A673 (cell line): ENCODE data around the gene DHRS3. TPM values are rescaled to one million over a fixed set of nuclear protein-coding genes. Genes with fewer than 3 reads are reported as not detected.

Experiments
- BruUV-seq: library from RNA; stranded (reverse); fragments of 400-500 nt; replicated peaks from 2 replicates; lab custom pipeline; 2021; lab: Mats Ljungman, UMichigan
- CTCF ChIA-PET: fragments of 300-600 bp; sonication (Branson Sonifier 250); formaldehyde crosslinking; loops from one replicate; lab custom pipeline; 2022; ENCODE audit warnings: antibody characterized with exemption; lab: Charles Lee
- POLR2A ChIA-PET: fragments of 300-600 bp; sonication (Branson Sonifier 250); formaldehyde crosslinking; loops from one replicate; lab custom pipeline; 2022; ENCODE audit warnings: antibody characterized with exemption; ENCODE audit not compliant: low non-redundant PET; lab: Charles Lee
- DNase-seq: peaks from one replicate; pipeline ENCODE4 v3.0.0-alpha.2; 2015; ENCODE audit warnings: low spot score
- H3K27ac ChIP-seq: fragments of 200-600 bp; sonication (generic); 2 replicates; pipeline ENCODE4 v1.5.1; 2016; ENCODE audit warnings: mixed run types, low read depth, mild to moderate bottlenecking, mixed read lengths, antibody characterized with exemption, low read length; ENCODE audit not compliant: poor library complexity, severe bottlenecking
- H3K27me3 ChIP-seq: fragments of 200-600 bp; sonication (generic); replicated peaks from 2 replicates; pipeline ENCODE4 v1.6.1; 2017; ENCODE audit warnings: mixed run types, low read depth, mild to moderate bottlenecking, mixed read lengths, antibody characterized with exemption, low read length; ENCODE audit not compliant: insufficient read depth, poor library complexity
- H3K36me3 ChIP-seq: fragments of 200-600 bp; sonication (generic); 2 replicates; pipeline ENCODE4 v1.6.1; 2016; ENCODE audit warnings: mixed run types, mild to moderate bottlenecking, mixed read lengths, antibody characterized with exemption, low read length; ENCODE audit not compliant: insufficient read depth, poor library complexity, severe bottlenecking
- H3K4me1 ChIP-seq: fragments of 200-600 bp; sonication (generic); 2 replicates; pipeline ENCODE4 v1.6.1; 2017; ENCODE audit warnings: mixed run types, mild to moderate bottlenecking, mixed read lengths, antibody characterized with exemption, low read length; ENCODE audit not compliant: insufficient read depth, poor library complexity, severe bottlenecking
- H3K4me3 ChIP-seq: fragments of 200-600 bp; sonication (generic); 2 replicates; pipeline ENCODE4 v1.5.1; 2016; ENCODE audit warnings: low read depth, mixed run types, mild to moderate bottlenecking, mixed read lengths, low read length; ENCODE audit not compliant: poor library complexity, severe bottlenecking
- H3K9me3 ChIP-seq: fragments of 200-600 bp; sonication (generic); 2 replicates; pipeline ENCODE4 v1.6.1; 2016; ENCODE audit warnings: mixed run types, low read depth, mild to moderate bottlenecking, mixed read lengths, antibody characterized with exemption, low read length; ENCODE audit not compliant: poor library complexity, severe bottlenecking
- CTCF ChIP-seq: fragments of 300-800, 200-600 bp; sonication (generic); conservative IDR thresholded peaks from 2 replicates; pipeline ENCODE4 v1.5.1; 2017; ENCODE audit warnings: low read depth, mild to moderate bottlenecking, antibody characterized with exemption, low read length, moderate library complexity, mixed read lengths
- EZH2 ChIP-seq: fragments of 200-600 bp; sonication (generic); IDR thresholded peaks from 2 replicates; pipeline ENCODE4 v1.6.1; 2017; ENCODE audit warnings: borderline replicate concordance, low read depth, mild to moderate bottlenecking, mixed read lengths, antibody characterized with exemption, low read length; ENCODE audit not compliant: poor library complexity, severe bottlenecking
- intact Hi-C: fragments of 100-400 bp; cut with micrococcal nuclease; formaldehyde crosslinking; loops from one replicate; pipeline ENCODE4 v1.10.0; 2022; ENCODE audit not compliant: unreplicated experiment
- total RNA-seq: library from RNA; stranded (reverse); gene quantifications from 2 replicates; pipeline ENCODE4 v1.2.3, GENCODE V29; 2021

DHRS3 gene
- total RNA-seq, 1 experiment from 2014 or later: 2.4 TPM

GRCh38 chr1:12616709-12617373 lies 1.2 kb downstream of the DHRS3 start:
- peak; percentile 22 for DNase-seq
- H3K4me3 ChIP-seq: peak overlapping the region; percentile 63
- no TSS peak for BruUV-seq
- H3K27me3 ChIP-seq: peaks cover 14% of the 10 kb centered on the region
- H3K4me1 ChIP-seq: peaks cover 13% of the 10 kb centered on the region
- intact Hi-C loops: loop anchor here (5.0 to 10.0 kb wide), 2 partner anchors 210 to 342 kb away; no protein-coding TSS in a partner anchor
- H3K27ac ChIP-seq: no peak overlapping the region
- no peak for TF ChIP-seq EZH2
- TF ChIP-seq CTCF: no peak
- H3K36me3 ChIP-seq: no peaks in the 10 kb centered on the region
- ChIA-PET POLR2A (no interaction called here), CTCF (interaction anchor here (0.5 to 0.6 kb wide), 2 partner anchors 344 to 357 kb away, joined by 3 to 4 read pairs; no protein-coding TSS in a partner anchor)
- H3K9me3 ChIP-seq: no peaks in the 10 kb centered on the region

- intact Hi-C loops: loop anchor here (5.0 to 10.0 kb wide), 2 partner anchors 209 to 341 kb away; no protein-coding TSS in a partner anchor
- Histone ChIP-seq H3K36me3 (no peaks in the 10 kb centered on the region), H3K27me3 (peaks cover 14% of the 10 kb centered on the region), H3K27ac (no peak overlapping the region), H3K4me1 (peaks cover 13% of the 10 kb centered on the region), H3K4me3 (peak overlapping the region; percentile 63), H3K9me3 (no peaks in the 10 kb centered on the region)
- POLR2A ChIA-PET: no interaction called here
- BruUV-seq: no TSS peak
- no peak for TF ChIP-seq EZH2
- no peak for TF ChIP-seq CTCF
- CTCF ChIA-PET: interaction anchor here (0.6 kb wide), 1 partner anchor 356 kb away, joined by 3 read pairs; no protein-coding TSS in a partner anchor
- no peak for DNase-seq
These were observed 1.9 kb downstream of the DHRS3 start for GRCh38 chr1:12615865-12616708.

- no peaks in the 10 kb centered on the region for H3K9me3 ChIP-seq
- no TSS peak for BruUV-seq
- H3K36me3 ChIP-seq: no peaks in the 10 kb centered on the region
- H3K4me3 ChIP-seq: peak overlapping the region; percentile 63
- no peak for TF ChIP-seq CTCF
- no peak for TF ChIP-seq EZH2
- H3K4me1 ChIP-seq: peaks cover 13% of the 10 kb centered on the region
- CTCF ChIA-PET: interaction anchor here (0.6 kb wide), 1 partner anchor 207 kb away, joined by 13 read pairs; no protein-coding TSS in a partner anchor
- H3K27ac ChIP-seq: no peak overlapping the region
- DNase-seq: no peak
- peaks cover 14% of the 10 kb centered on the region for H3K27me3 ChIP-seq
- intact Hi-C loops: loop anchor here (5.0 to 10.0 kb wide), 2 partner anchors 208 to 341 kb away; no protein-coding TSS in a partner anchor
- POLR2A ChIA-PET: interaction anchor here (0.6 kb wide), 1 partner anchor 739 kb away, joined by 4 read pairs; no protein-coding TSS in a partner anchor
These were observed 2.7 kb downstream of the DHRS3 start for GRCh38 chr1:12615159-12615864.
